AG08395 (cell line): Measurements from ENCODE around the gene SDK1.

ENCODE experiments used
- DNase-seq: peaks from one replicate; pipeline ENCODE4 v3.0.0; 2012; ENCODE audit warnings: mixed read lengths, low spot score

SDK1 gene

DNA sequence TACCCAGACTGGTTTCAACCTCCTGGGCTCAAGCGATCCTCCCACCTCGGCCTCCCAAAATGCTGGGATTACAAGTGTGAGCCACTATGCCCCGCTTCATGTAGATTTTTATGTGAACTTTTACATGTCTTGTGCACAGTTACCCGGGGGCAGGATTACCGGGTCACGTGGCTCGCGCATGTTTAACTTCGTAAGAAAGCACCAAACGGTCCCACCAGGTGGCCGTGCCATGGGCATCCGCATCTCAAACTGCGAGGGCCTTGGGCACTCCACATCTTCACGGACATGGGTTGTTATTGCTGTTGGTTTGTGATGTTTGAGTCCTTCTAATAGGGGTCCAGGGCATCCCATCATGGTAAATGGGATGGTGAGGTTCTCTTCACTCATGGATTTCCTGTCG, 744.4 kb downstream of the SDK1 start:
- DNase-seq = no peak

DNA sequence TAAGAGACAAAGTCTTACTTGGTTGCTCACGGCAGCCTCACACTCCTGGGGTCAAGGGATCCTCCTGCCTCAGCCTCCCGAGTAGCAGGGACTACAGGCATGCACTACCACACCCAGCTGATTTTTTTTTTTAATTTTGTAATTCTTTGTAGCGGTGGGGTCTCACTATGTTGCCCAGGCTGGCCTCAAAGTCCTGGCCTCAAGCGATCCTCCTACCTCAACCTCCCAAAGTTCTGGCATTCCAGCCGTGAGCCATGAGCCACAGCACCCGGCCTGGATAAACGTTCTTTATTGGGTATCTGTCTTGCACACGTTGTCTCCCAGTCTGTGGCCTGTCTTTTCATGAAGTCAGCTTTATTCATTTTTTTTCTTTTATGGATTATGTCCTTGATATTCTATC, 744.9 kb downstream of the SDK1 start:
- DNase-seq = no peak

- no peak for DNase-seq
Observed at GRCh38 chr7:4048336-4048735, 747.3 kb downstream of the SDK1 start.

- no peak for DNase-seq
Observed at GRCh38 chr7:4049202-4049601, 748.1 kb downstream of the SDK1 start.

GRCh38 chr7:4050126-4050660, 749.1 kb downstream of the SDK1 start:
- no peak for DNase-seq

- no peak for DNase-seq
Observed at GRCh38 chr7:4051696-4052095, 750.6 kb downstream of the SDK1 start.

GRCh38 chr7:4052130-4052529, 751.1 kb downstream of the SDK1 start:
- no peak for DNase-seq

GRCh38 chr7:4054158-4054557, 753.1 kb downstream of the SDK1 start:
- DNase-seq = no peak

- no peak for DNase-seq
Observed at GRCh38 chr7:4056552-4057288, 755.7 kb downstream of the SDK1 start.

- no peak for DNase-seq
Observed at GRCh38 chr7:4057289-4057616, 756.2 kb downstream of the SDK1 start.

- DNase-seq = no peak
Observed at GRCh38 chr7:4058158-4058557, 757.1 kb downstream of the SDK1 start.

DNA sequence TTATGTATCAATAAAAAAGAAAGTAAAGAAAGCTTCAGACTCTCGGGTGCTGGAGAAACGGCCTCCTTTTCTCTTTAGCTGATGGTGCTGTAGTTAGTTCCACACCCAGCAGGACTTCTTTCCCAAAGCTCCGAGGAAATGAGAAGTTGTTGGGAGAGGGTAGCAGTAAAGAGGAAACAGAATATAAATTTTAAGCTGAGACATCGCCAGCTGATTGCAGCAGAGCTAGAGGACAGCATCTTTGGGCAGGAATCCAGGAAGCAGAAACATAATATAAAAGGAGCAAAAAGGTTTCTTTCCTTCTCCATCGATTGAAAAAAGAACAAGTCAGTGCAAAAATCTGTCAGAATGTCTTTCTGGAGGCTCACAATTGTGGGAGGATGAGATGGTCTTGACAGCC, 764.1 kb downstream of the SDK1 start:
- no peak for DNase-seq

DNA sequence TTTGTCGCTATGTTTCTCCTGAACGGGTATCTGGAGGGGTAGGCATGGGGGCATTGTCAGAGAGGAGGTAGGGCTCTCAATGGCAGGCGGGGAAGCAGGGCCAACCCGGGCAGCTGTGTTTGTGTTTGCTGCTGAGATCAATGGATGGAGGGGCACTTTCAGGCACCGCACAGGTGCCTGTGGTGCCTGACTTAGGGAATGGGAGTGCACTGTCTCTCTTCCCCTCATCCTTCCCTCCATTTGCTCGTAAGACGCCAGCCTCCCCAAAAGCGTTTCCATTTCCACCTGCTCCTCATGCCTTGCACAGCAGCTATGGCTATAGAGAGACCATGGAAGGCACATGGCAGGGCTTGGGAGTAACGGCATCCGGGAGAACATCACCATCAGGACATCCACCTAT, 765.2 kb downstream of the SDK1 start:
- DNase-seq = no peak

- DNase-seq = no peak
Observed at GRCh38 chr7:4066626-4067475, 765.8 kb downstream of the SDK1 start.

DNA sequence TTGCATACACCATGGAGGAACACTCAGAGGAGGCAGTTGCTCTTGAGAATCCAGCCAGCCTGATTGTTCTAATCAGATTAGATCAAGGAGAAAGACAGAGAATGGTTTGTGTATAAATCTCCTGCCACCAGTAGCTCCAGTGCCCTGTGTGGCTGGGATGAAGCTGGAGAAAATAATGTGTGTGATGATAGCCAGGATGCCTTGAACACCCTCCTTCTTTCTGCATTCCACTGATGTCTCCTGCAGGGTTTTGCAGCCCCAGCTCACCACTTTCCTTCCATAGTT, 766.4 kb downstream of the SDK1 start:
- DNase-seq = no peak

- no peak for DNase-seq
Observed at GRCh38 chr7:4067874-4068273, 766.8 kb downstream of the SDK1 start.

DNA sequence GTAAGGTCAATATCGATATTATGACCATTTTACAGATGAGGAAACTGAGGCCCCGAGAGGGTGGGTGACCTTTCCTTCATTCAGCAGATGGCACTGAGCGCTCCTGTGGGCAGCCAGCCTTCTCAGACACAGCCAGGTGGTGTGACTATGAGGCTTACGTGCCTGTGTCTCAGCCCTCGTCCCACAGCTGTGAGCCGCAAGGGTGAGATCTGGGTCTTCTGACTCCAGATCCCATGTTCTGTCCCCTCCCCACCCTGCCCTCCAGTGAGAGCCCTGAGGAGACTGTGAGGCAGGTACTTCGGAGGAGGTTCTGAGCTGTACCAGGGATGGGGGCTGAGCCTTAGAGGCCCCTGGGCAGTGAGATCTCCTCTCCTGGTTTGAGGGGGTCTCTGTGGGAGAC, 767.2 kb downstream of the SDK1 start:
- DNase-seq = no peak

DNA sequence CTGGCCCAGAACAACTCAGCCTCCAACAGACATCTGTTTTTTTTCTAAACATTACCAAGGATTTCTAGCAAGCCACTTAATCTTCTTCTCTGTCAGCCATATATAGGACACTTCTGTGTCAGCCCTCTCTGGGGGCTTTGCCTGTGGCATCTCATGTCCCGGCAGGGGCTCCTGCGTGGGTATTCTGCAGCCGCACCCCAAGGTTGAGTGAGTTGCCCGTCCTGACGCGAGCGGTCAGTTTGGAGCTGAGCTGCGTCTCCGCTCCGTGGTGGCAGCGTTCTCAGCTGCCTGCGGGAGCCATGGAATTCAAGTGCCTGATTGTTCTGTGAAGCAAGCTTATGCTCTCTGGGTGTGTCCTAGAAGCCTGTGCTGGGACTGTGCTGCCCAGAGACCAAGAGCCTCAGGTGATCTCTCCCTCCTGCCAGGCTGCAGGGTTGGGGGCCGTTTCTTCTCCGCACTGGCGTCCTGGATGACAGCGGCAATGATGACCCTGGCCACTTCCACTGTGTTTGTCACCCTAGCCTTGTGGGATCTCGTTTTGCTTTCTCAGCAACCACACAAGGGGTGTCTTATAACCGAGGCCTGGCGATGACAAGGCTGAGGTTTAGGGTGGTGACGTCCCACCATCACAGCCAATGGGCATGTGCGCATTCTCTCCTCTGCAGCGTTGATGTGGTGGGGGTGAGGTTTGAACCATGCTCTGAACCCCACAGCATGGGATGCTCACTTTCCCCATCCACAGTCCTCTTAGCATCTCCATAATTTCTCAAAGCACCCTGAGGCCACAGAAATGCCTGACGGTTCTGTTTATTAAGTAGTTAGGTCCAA, 768.4 kb downstream of the SDK1 start:
- no peak for DNase-seq

DNA sequence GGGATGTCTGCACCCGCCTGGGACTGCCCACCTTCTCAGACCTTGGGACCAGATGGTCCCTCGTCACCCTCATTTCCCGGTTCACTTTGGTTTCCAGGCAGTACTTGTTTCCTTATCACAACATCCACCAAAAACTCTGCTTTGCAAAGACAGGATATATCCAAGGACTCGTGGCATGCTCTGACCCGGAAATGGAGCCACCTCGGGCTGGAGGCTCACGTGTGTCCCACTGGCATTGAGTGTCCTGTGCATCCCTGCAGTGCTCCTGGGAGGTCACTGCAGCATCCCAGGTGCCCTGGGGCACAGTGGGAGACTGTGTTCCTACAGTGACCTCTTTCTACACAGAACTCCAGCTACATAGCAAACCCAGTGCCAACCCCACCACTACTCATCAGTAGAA, 769.2 kb downstream of the SDK1 start:
- no peak for DNase-seq

DNA sequence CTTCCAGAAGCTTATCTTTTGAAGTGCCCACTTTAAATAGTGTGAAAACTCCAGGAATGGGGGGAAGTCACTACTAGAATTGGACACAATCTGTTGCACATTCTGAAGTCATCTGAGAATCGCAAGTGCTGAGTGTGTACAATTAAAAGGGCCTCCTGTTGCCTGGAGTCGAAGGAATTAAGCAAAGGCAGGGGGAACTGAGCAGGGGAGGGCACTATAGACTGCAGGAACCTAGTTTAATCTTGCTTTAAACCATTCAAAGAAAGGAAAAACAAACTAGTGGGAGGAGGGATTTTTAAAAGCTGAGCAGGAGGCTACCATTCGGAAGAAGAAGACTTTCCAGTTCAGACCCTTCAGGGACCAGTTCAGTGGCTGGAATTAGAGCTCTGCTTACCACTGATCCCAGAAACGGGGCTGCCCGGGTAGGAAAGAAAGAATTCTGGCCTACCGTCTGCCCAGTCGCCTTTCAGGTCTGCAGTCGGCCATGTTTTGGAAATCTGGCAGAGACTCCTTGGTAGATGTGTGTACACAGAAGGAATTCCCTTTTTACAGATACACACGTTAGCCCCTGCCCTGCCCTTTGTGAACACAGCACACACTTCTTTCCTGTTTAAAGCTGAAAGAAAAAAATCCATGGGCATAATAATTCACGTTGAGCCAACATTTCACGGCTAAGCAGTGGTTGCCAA, 770.5 kb downstream of the SDK1 start:
- no peak for DNase-seq

DNA sequence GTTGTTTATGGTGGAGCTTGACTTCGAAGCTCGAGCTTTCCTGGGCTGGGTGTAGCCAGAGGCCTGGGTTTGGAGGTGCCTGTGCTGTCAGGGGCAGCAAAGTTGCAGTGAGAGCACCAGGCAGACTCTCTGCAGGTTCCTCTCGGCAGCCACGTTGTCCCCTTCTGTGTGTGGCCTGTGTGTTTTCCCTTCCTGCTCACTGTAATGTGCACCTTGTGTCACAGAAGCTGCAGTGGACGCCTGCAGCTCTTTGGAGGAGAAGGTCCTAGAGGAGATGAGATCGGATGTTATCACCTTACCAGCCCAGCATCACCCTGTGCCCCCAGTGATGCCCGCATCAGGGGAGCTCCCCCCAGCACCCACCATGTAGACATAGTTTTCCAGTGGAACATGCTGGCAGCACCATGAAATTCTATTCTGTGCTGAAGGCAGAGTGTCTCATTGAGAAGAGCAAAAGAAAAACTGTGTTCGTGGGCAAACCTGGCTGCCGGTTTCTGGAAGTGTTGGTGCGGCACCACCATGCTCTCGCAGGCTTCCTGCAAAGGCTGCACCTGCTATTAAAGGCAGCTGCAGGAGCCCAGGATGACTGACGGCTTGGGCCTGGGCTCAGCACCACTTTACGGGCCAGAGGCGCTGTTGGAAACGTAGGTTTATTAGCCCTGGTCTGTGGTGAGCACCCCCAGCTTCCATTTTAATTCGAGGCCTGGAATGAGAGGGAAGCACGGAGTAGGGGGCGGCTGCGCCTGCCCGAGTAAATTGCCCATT, 771.3 kb downstream of the SDK1 start:
- DNase-seq = no peak
